GM12878 (cell line): ENCODE measurements around the gene ASGR1. TPM values are rescaled to one million over a fixed set of nuclear protein-coding genes. Genes with fewer than 3 reads are reported as not detected.

Experiments
- ATAC-seq: fragments of 200-7000 bp; cut with Tn5 transposase; 3 replicates; pipeline ENCODE4 v1.9.1; 2020; ENCODE audit warnings: mild to moderate bottlenecking, moderate library complexity
- BruUV-seq: library from RNA; stranded (reverse); fragments of 400-500 nt; replicated peaks from 2 replicates; lab custom pipeline; 2021; lab: Mats Ljungman, UMichigan
- CTCF ChIA-PET: fragments of 300-600 bp; sonication (Branson Sonifier 250); formaldehyde crosslinking; extraction: SDS; loops from one replicate; lab custom pipeline; 2021; ENCODE audit warnings: inconsistent platforms; lab: Yijun Ruan, JAX
- POLR2A ChIA-PET: fragments of 350-600 bp; formaldehyde crosslinking; extraction: SDS; loops from one replicate; lab custom pipeline; 2021; ENCODE audit warnings: inconsistent platforms; lab: Charles Lee
- RAD21 ChIA-PET: fragments of 300-600 bp; sonication (Branson Sonifier 250); formaldehyde crosslinking; loops from one replicate; lab custom pipeline; 2023; ENCODE audit warnings: antibody characterized with exemption; ENCODE audit not compliant: unreplicated experiment; lab: Charles Lee
- SMC1A ChIA-PET: fragments of 300-600 bp; sonication (Branson Sonifier 250); formaldehyde crosslinking; loops from one replicate; lab custom pipeline; 2023; ENCODE audit not compliant: unreplicated experiment, uncharacterized antibody; lab: Charles Lee
- DNase-seq: peaks from one replicate; pipeline ENCODE4 v3.0.0-alpha.2; 2011; ENCODE audit warnings: low read depth, low spot score
- FAIRE-seq: peaks from 3 replicates; lab custom pipeline; 2011; peaks lifted over from hg19 to GRCh38; lab: Jason Lieb, UNC
- H2AFZ ChIP-seq: 2 replicates; pipeline ENCODE4 v1.6.0; 2011; ENCODE audit warnings: low read depth, low read length, control low read depth; ENCODE audit not compliant: control insufficient read depth
- H3K27ac ChIP-seq: 2 replicates; pipeline ENCODE4 v1.5.1; 2011; ENCODE audit warnings: control low read depth; ENCODE audit not compliant: control insufficient read depth, insufficient read depth
- H3K27me3 ChIP-seq, 2 experiments: replicated peaks in 1 of 2; 2 replicates each; pipeline versions ENCODE4 v1.6.0 to v1.6.1; 2011; ENCODE audit warnings: low read length in 1 of 2; ENCODE audit not compliant: control insufficient read depth in 2 of 2, insufficient read depth in 2 of 2
- H3K36me3 ChIP-seq, 2 experiments: 2 replicates each; pipeline ENCODE4 v1.5.1; 2011; ENCODE audit warnings: low read length in 1 of 2; ENCODE audit not compliant: control insufficient read depth in 2 of 2, insufficient read depth in 2 of 2
- H3K4me1 ChIP-seq: 2 replicates; pipeline ENCODE4 v1.6.1; 2011; ENCODE audit warnings: mild to moderate bottlenecking, low read length, moderate library complexity, mixed read lengths; ENCODE audit not compliant: control insufficient read depth, insufficient read depth
- H3K4me2 ChIP-seq: 2 replicates; pipeline ENCODE4 v1.6.0; 2011; ENCODE audit warnings: control low read depth; ENCODE audit not compliant: control insufficient read depth, insufficient read depth
- H3K4me3 ChIP-seq: fragments of 200-600 bp; sonication (generic); 2 replicates; pipeline ENCODE4 v1.5.1; 2016
- H3K79me2 ChIP-seq: 2 replicates; pipeline ENCODE4 v1.6.0; 2011; ENCODE audit warnings: low read length; ENCODE audit not compliant: control insufficient read depth, insufficient read depth
- H3K9ac ChIP-seq: 2 replicates; pipeline ENCODE4 v1.8.0; 2011; ENCODE audit warnings: low read length, control low read depth, mixed read lengths; ENCODE audit not compliant: control insufficient read depth, insufficient read depth
- H3K9me3 ChIP-seq: replicated peaks from 3 replicates; pipeline ENCODE4 v1.5.1; 2011; ENCODE audit warnings: mild to moderate bottlenecking, low read length; ENCODE audit not compliant: control insufficient read depth, insufficient read depth
- H4K20me1 ChIP-seq: 2 replicates; pipeline ENCODE4 v1.6.0; 2011; ENCODE audit not compliant: control insufficient read depth, insufficient read depth
- ATF3 ChIP-seq: IDR thresholded peaks from 2 replicates; pipeline ENCODE4 v1.6.1; 2011; ENCODE audit warnings: low read depth, mild to moderate bottlenecking, low read length, moderate library complexity, borderline replicate concordance; ENCODE audit errors: extremely low read depth
- BCL11A ChIP-seq: IDR thresholded peaks from 2 replicates; pipeline ENCODE4 v1.6.1; 2011; ENCODE audit warnings: low read depth, low read length
- ETV6 ChIP-seq, 2 experiments: fragments of 450-650 bp in 1 of 2; IDR thresholded peaks in 1 of 2; conservative IDR thresholded peaks in 1 of 2; 2 replicates each; pipeline ENCODE4 v1.6.1; 2014; ENCODE audit warnings: antibody characterized with exemption in 1 of 2, borderline replicate concordance in 1 of 2, low read depth in 1 of 2, mild to moderate bottlenecking in 1 of 2, moderate library complexity in 1 of 2
- HCFC1 ChIP-seq: fragments of 150-350 bp; IDR thresholded peaks from 2 replicates; pipeline ENCODE4 v1.6.1; 2014; ENCODE audit warnings: low read length
- IRF3 ChIP-seq: fragments of 450-650 bp; IDR thresholded peaks from 2 replicates; pipeline ENCODE4 v1.6.1; 2014; ENCODE audit warnings: mild to moderate bottlenecking
- KLF5 ChIP-seq: fragments of 450-650 bp; IDR thresholded peaks from 2 replicates; pipeline ENCODE4 v1.6.1; 2014; ENCODE audit warnings: mild to moderate bottlenecking; ENCODE audit not compliant: partially characterized antibody
- NKRF ChIP-seq: fragments of 450-650 bp; conservative IDR thresholded peaks from 2 replicates; pipeline ENCODE4 v1.6.1; 2017; ENCODE audit warnings: mild to moderate bottlenecking, moderate library complexity
- SUZ12 ChIP-seq: fragments of 200-600 bp; sonication (generic); IDR thresholded peaks from one replicate; pipeline ENCODE4 v1.6.1; 2018; ENCODE audit warnings: antibody characterized with exemption, mild to moderate bottlenecking; ENCODE audit not compliant: unreplicated experiment
- TCF12 ChIP-seq: IDR thresholded peaks from 2 replicates; pipeline ENCODE4 v1.6.1; 2011; ENCODE audit warnings: low read depth, mild to moderate bottlenecking, low read length
- YY1 ChIP-seq: IDR thresholded peaks from 2 replicates; pipeline ENCODE4 v1.6.1; 2011; ENCODE audit warnings: low read depth, mild to moderate bottlenecking, low read length
- WGBS: methylation state at CpG from one replicate; pipeline ENCODE4 v1.1.6; 2016; ENCODE audit warnings: low lambda C conversion rate; ENCODE audit not compliant: insufficient replicate concordance, insufficient coverage; ENCODE audit errors: missing lambda C conversion rate; 5-methylcytosine and 5-hydroxymethylcytosine counted together
- in situ Hi-C: fragments of 300-500 bp; cut with MboI; formaldehyde crosslinking; loops from 9 replicates; pipeline ENCODE4 v1.14.3; 2018; ENCODE audit warnings: mixed read lengths
- intact Hi-C: fragments of 100-400 bp; cut with micrococcal nuclease; formaldehyde crosslinking; loops from one replicate; pipeline ENCODE4 v1.14.2; 2022; ENCODE audit not compliant: unreplicated experiment
- polyA plus RNA-seq, 11 experiments: library from polyadenylated mRNA; depleted of rRNA in 4 of 11; unstranded in 6 of 11; stranded (reverse) in 5 of 11; fragments of >200 nt; fragmentation: Nextera tagmentation in 4 of 11; fragmentation: Illumina TruSeq in 1 of 11; extraction: Ambion mirVana in 4 of 11; extraction: Trizol in 1 of 11; gene quantifications; 1 replicate in 1 of 11; 2 replicates in 10 of 11; pipeline versions ENCODE4 v1.2.1 to v1.2.3, GENCODE V29; 2011 to 2016; ENCODE audit warnings: inconsistent platforms in 2 of 11, missing spikeins in 2 of 11, low read depth in 1 of 11
- total RNA-seq, 4 experiments: library from RNA; depleted of rRNA in 3 of 4; stranded (reverse); fragments of >200 nt in 3 of 4; fragmentation: Illumina TruSeq in 1 of 4; extraction: Trizol in 1 of 4; gene quantifications; 2 replicates each; pipeline versions ENCODE4 v1.2.1 to v1.2.3, GENCODE V29; 2013 to 2021
- TF ChIP-seq, protein P1 (sequence below): IDR thresholded peaks from 2 replicates; pipeline ENCODE4 v1.6.1; 2012; ENCODE audit warnings: low read depth, low read length, improper control_type of control experiment
- TF ChIP-seq, protein P2 (sequence below): fragments of 450-650 bp; IDR thresholded peaks from 2 replicates; pipeline ENCODE4 v1.6.1; 2016; ENCODE audit warnings: mild to moderate bottlenecking

The ASGR1 gene
- total and polyA plus RNA-seq, 10 of the 15 experiments (the other 5 are each of a cell fraction or from before 2014, with no cell fraction given), result 0.06 to 0.34 (median 0.14) TPM; not detected in 6

DNA sequence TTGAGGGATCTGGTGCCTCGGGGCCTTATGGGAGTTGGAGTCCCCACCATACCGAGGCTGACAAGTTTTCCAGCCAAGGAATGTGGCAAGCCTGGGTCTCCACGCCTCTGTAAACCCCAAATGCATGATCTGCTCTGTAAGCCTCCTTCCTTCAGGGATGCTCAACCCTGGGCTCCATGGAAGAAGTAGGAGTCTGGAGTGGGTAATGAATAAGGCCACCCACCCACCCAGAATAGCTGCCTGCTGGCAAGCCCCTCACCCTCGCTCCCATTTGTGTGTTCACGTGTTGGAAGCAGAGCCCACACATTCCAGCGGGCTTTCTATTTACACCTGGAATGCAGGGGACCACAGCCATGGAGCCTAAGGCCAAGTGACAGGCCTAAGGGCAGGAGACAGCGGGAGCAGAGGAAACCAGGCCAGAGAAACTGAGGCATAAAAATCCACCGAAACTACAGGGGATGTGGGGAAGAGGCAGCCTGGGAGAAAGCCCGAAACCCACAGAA lies 36.0 kb upstream of the ASGR1 start (continued):
- TF ChIP-seq IRF3 (0 out of 2 replicates have a peak, but pooled peaks have one; percentile 15), YY1 (peak; percentile 6; the same call in 1 of the 2 replicates), HCFC1 (peak; percentile 99; the same call in 1 of the 2 replicates)

DNA sequence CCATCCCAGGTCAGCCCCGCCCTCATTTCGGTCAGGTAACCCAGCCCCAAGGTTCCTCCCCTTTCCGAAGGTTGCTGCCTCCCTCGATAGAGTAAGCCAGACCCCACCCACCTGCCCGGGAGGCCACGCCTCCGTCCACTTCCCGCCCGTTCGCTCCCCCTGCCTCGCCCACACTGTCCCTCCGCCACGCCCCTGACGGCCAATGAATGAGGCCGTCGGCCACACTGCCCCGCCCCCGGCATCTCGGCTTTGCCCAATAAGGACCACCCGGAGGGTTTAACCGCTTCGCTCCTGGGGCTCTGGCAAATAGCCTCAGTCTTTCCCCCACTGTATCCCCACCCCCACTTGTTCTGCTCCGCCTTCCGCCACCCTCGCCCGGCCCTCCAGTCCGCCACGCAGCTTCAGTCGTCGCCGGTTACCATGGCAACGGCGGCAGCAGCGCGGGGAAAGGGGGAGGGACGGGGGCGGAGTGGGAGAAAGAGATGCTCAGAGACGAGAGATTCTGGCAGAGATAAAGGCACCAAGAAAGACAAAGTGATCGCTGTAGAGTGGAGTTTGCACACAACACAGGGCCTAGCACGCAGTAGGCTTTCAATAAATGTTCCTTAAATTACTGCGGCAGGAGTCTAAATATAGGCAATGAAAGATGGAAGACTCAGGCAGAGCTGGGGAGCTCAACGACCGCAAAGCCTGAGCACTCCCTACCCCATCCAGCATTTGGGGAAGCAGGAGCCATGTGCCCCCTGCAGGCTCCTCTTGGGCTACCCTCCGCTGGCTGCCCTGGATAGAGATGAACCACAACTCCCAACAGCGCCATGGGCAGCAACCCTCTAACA lies 35.3 kb upstream of the ASGR1 start:
- H4K20me1 ChIP-seq, result no peaks in the 10 kb centered on the region
- WGBS, result under 1% methylated on average over 38 of the region's 45 CpGs
- FAIRE-seq (peak; percentile 97), DNase-seq (peak; percentile 89), ATAC-seq (peak; percentile 91)
- RAD21 ChIA-PET, result interaction anchor here (0.6 to 0.9 kb wide), 5 partner anchors 28 to 297 kb away, joined by 3 to 4 read pairs (median 3); partner anchors contain the start of gene GABARAP
- SMC1A ChIA-PET, result interaction anchor here (0.5 to 1.6 kb wide), 2 partner anchors 37 to 58 kb away, joined by 4 read pairs; partner anchors contain the start of gene CTDNEP1
- no peak overlapping the region for H3K9ac ChIP-seq
- no peaks in the 10 kb centered on the region for H3K9me3 ChIP-seq
- CTCF ChIA-PET, result interaction anchor here (0.8 to 1.9 kb wide), 8 partner anchors 26 to 210 kb away, joined by 3 to 7 read pairs (median 4); partner anchors contain the start of genes ACAP1 and SLC2A4
- H3K4me2 ChIP-seq, result peak overlapping the region; percentile 89
- POLR2A ChIA-PET, result interaction anchor here (0.6 to 3.3 kb wide), 6 partner anchors 20 to 474 kb away, joined by 3 to 12 read pairs (median 4); partner anchors contain the start of genes DVL2, PHF23 and WRAP53
- no peak overlapping the region; the same call in 1 of the 2 replicates for H3K27ac ChIP-seq
- no peaks in the 10 kb centered on the region for H3K36me3 ChIP-seq
- no peaks in the 10 kb centered on the region for H3K79me2 ChIP-seq
- intact Hi-C loops, result loop anchor here (1.0 to 5.0 kb wide), 4 partner anchors 9 to 83 kb away; partner anchors contain the start of genes ELP5 and PHF23
- H3K4me1 ChIP-seq, result peaks cover 18% of the 10 kb centered on the region
- H3K4me3 ChIP-seq, result peak overlapping the region; percentile 72
- in situ Hi-C loops, result no loop called here
- peak overlapping the region; percentile 41 for H2AFZ ChIP-seq
- H3K27me3 ChIP-seq, result no peaks in the 10 kb centered on the region
- BruUV-seq, result no TSS peak
- TF ChIP-seq TCF12 (no peak), BCL11A (no peak), ATF3 (no peak), ETV6 (conservative IDR thresholded peaks at IDR 0.05 in 1 of 2, IDR thresholded peaks at IDR 0.05 in 1 of 2; ENCODE audit: borderline replicate concordance in 1 of 2, low read depth in 1 of 2) (no peak), NKRF (0 out of 2 replicates have a peak, but pooled peaks have one; percentile 23), SUZ12 (no peak), KLF5 (no peak)
- TF ChIP-seq, protein P1, sequence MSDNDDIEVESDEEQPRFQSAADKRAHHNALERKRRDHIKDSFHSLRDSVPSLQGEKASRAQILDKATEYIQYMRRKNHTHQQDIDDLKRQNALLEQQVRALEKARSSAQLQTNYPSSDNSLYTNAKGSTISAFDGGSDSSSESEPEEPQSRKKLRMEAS, result no peak
- TF ChIP-seq, protein P2, sequence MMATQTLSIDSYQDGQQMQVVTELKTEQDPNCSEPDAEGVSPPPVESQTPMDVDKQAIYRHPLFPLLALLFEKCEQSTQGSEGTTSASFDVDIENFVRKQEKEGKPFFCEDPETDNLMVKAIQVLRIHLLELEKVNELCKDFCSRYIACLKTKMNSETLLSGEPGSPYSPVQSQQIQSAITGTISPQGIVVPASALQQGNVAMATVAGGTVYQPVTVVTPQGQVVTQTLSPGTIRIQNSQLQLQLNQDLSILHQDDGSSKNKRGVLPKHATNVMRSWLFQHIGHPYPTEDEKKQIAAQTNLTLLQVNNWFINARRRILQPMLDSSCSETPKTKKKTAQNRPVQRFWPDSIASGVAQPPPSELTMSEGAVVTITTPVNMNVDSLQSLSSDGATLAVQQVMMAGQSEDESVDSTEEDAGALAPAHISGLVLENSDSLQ, result peak; percentile 91
